ENCODE data around the gene PARD6G. TPM values are rescaled to one million over a fixed set of nuclear protein-coding genes. Genes with fewer than 3 reads are reported as not detected.

The PARD6G gene
- total RNA-seq, 4 donors from 2014 or later = 24.3 to 37.8 (median 33.1) TPM

- TF ChIP-seq POLR2A (IDR thresholded peaks at IDR 0.05) (no peak), CTCF (IDR thresholded peaks at IDR 0.05) (no peak)
- H3K9me3 ChIP-seq = no peaks in the 10 kb centered on the region
- peaks cover 4 to 18% (median 5%) of the 10 kb centered on the region in 3 donors for H3K4me1 ChIP-seq
- WGBS, 2 donors = 57 to 60% methylated on average over 2 of the region's 2 CpGs
- no peak overlapping the region for H3K27ac ChIP-seq
- H3K27me3 ChIP-seq = no peaks in the 10 kb centered on the region
- no peak overlapping the region for H3K4me3 ChIP-seq
- intact Hi-C loops (cut with DNase I) = no loop called here
- H3K36me3 ChIP-seq = no peaks in the 10 kb centered on the region
- DNase-seq = no peak
Observed at GRCh38 chr18:80213182-80213581, 34.1 kb downstream of the PARD6G start.

GRCh38 chr18:80210312-80211083 lies 36.8 kb downstream of the PARD6G start:
- no peak for DNase-seq

GRCh38 chr18:80208620-80209019 lies 38.7 kb downstream of the PARD6G start:
- no peaks in the 10 kb centered on the region for H3K9me3 ChIP-seq
- H3K27me3 ChIP-seq = no peaks in the 10 kb centered on the region
- no peak overlapping the region for H3K4me3 ChIP-seq
- H3K36me3 ChIP-seq = no peaks in the 10 kb centered on the region
- peaks cover 4 to 18% (median 5%) of the 10 kb centered on the region in 3 donors for H3K4me1 ChIP-seq
- intact Hi-C loops (cut with DNase I) = no loop called here
- 85 to 89% methylated on average over 4 of the region's 4 CpGs for WGBS, 2 donors
- no peak overlapping the region for H3K27ac ChIP-seq
- no peak for TF ChIP-seq CTCF (IDR thresholded peaks at IDR 0.05)
- no peak for TF ChIP-seq POLR2A (IDR thresholded peaks at IDR 0.05)
- DNase-seq = no peak

More at GRCh38 chr18:80210312-80211083, 36.8 kb downstream of the PARD6G start:
- Histone ChIP-seq H3K27ac (peak overlapping the region in 1 of 4 donors; percentile 20), H3K9me3 (no peaks in the 10 kb centered on the region), H3K4me3 (no peak overlapping the region), H3K4me1 (peaks cover 4 to 18% (median 5%) of the 10 kb centered on the region in 3 donors), H3K36me3 (no peaks in the 10 kb centered on the region), H3K27me3 (no peaks in the 10 kb centered on the region)
- WGBS, 2 donors = 22 to 26% methylated on average over 5 to 6 of the region's 6 CpGs
- intact Hi-C loops (cut with DNase I) = no loop called here
- TF ChIP-seq CTCF (IDR thresholded peaks at IDR 0.05) = no peak
- TF ChIP-seq POLR2A (IDR thresholded peaks at IDR 0.05) = no peak

GRCh38 chr18:80205294-80205693 lies 42.0 kb downstream of the PARD6G start:
- H3K4me1 ChIP-seq = peaks cover 3 to 22% (median 4%) of the 10 kb centered on the region in 3 donors
- no peaks in the 10 kb centered on the region for H3K9me3 ChIP-seq
- no peak overlapping the region for H3K4me3 ChIP-seq
- no peaks in the 10 kb centered on the region for H3K27me3 ChIP-seq
- WGBS, 2 donors = 81 to 88% methylated on average over 4 of the region's 4 CpGs
- H3K27ac ChIP-seq = no peak overlapping the region
- TF ChIP-seq POLR2A (IDR thresholded peaks at IDR 0.05) (no peak), CTCF (IDR thresholded peaks at IDR 0.05) (no peak)
- no peak for DNase-seq
- intact Hi-C loops (cut with DNase I) = no loop called here
- H3K36me3 ChIP-seq = peaks cover 0 to 23% (median 0%) of the 10 kb centered on the region in 3 donors

GRCh38 chr18:80204142-80204541 lies 43.2 kb downstream of the PARD6G start:
- Histone ChIP-seq H3K4me1 (peaks cover 0 to 12% (median 0%) of the 10 kb centered on the region in 3 donors), H3K27me3 (no peaks in the 10 kb centered on the region), H3K27ac (no peak overlapping the region), H3K4me3 (no peak overlapping the region), H3K36me3 (peaks cover 0 to 24% (median 0%) of the 10 kb centered on the region in 3 donors), H3K9me3 (no peaks in the 10 kb centered on the region)
- 81 to 92% methylated on average over 2 of the region's 2 CpGs for whole genome bisulfite sequencing, 2 donors
- intact Hi-C loops (cut with DNase I) = no loop called here
- TF ChIP-seq POLR2A (IDR thresholded peaks at IDR 0.05) (no peak), CTCF (IDR thresholded peaks at IDR 0.05) (no peak)
- no peak for DNase-seq
